ENCODE results near the gene ASL.

DNA sequence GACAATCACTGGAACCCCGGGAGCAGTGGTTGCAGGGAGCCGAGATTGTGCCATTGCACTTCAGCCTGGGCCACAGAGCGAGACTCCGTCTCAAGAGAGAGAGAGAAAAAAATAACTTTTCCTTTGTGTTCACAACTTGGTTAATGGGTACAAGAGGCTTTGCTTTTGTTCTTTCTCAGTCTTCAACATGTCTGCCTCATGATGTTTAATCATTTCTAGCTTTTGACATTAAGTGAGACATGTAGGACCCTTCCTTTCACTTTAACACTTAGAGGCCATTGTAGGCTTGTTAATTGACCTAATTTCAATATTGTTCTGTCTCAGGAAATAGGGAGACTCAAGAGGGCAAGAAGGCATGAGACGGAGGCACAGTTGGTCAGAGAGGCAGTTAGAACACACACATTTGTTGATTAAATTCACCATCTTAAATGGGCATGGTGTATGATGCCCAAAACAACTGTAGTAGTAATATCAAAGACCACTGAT lies 29.7 kb downstream of the ASL start:
- TF ChIP-seq, protein P1, sequence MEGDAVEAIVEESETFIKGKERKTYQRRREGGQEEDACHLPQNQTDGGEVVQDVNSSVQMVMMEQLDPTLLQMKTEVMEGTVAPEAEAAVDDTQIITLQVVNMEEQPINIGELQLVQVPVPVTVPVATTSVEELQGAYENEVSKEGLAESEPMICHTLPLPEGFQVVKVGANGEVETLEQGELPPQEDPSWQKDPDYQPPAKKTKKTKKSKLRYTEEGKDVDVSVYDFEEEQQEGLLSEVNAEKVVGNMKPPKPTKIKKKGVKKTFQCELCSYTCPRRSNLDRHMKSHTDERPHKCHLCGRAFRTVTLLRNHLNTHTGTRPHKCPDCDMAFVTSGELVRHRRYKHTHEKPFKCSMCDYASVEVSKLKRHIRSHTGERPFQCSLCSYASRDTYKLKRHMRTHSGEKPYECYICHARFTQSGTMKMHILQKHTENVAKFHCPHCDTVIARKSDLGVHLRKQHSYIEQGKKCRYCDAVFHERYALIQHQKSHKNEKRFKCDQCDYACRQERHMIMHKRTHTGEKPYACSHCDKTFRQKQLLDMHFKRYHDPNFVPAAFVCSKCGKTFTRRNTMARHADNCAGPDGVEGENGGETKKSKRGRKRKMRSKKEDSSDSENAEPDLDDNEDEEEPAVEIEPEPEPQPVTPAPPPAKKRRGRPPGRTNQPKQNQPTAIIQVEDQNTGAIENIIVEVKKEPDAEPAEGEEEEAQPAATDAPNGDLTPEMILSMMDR (conservative IDR thresholded peaks at IDR 0.05 in 1 of 2, IDR thresholded peaks at IDR 0.05 in 1 of 2; ENCODE audit: extremely low read depth in 1 of 2, insufficient read depth in 1 of 2, low read depth in 1 of 2, low read length in 2 of 2): no peak
- no peak for TF ChIP-seq EZH2 (IDR thresholded peaks at IDR 0.05; ENCODE audit: borderline replicate concordance, low read length)

All from mammary epithelial cell (primary cell).